Nephron progenitor cell (in vitro differentiated cells): ENCODE results near the gene CACNA1C.
"Not testable (repeated sequence)": the region's sequence is repeated elsewhere in the genome, so short reads cannot be mapped to it uniquely, and the experiment has no call there.

Experiments used
- DNase-seq: peaks from one replicate; pipeline ENCODE4 v3.0.0; 2021
- H3K27ac Mint-ChIP-seq: 2 replicates; pipeline ENCODE4 v1.8.0; 2021; ENCODE audit warnings: mild to moderate bottlenecking, moderate library complexity, mixed read lengths
- H3K27me3 Mint-ChIP-seq: 2 replicates; pipeline ENCODE4 v1.8.0; 2021; ENCODE audit warnings: mild to moderate bottlenecking, low read depth, mixed read lengths; ENCODE audit not compliant: poor library complexity
- H3K36me3 Mint-ChIP-seq: 2 replicates; pipeline ENCODE4 v1.8.0; 2021; ENCODE audit warnings: low read depth, mixed read lengths
- H3K4me1 Mint-ChIP-seq: 2 replicates; pipeline ENCODE4 v1.8.0; 2021; ENCODE audit warnings: mixed read lengths
- H3K4me3 Mint-ChIP-seq: 2 replicates; pipeline ENCODE4 v1.8.0; 2021; ENCODE audit warnings: mild to moderate bottlenecking, moderate library complexity, mixed read lengths
- H3K9me3 Mint-ChIP-seq: 2 replicates; pipeline ENCODE4 v1.8.0; 2021; ENCODE audit warnings: mild to moderate bottlenecking, moderate library complexity, mixed read lengths
- CTCF ChIP-seq: fragments of 200-600 bp; sonication (generic); IDR thresholded peaks from 2 replicates; pipeline ENCODE4 v1.5.0; 2021; ENCODE audit warnings: antibody characterized with exemption

The CACNA1C gene

GRCh38 chr12:2251526-2252209 lies 198.9 kb downstream of the CACNA1C start:
- DNase-seq, result no peak
- H3K9me3 Mint-ChIP-seq, result peaks cover 26% of the 10 kb centered on the region
- H3K4me3 Mint-ChIP-seq, result no peak overlapping the region
- no peak for TF ChIP-seq CTCF
- no peak overlapping the region for H3K27ac Mint-ChIP-seq
- H3K27me3 Mint-ChIP-seq, result peaks cover 10% of the 10 kb centered on the region
- H3K4me1 Mint-ChIP-seq, result peaks cover 29% of the 10 kb centered on the region
- H3K36me3 Mint-ChIP-seq, result peaks cover 7% of the 10 kb centered on the region

- no peak for TF ChIP-seq CTCF
- no peak overlapping the region for H3K4me3 Mint-ChIP-seq
- H3K4me1 Mint-ChIP-seq, result peaks cover 23% of the 10 kb centered on the region
- no peak for DNase-seq
- H3K27ac Mint-ChIP-seq, result no peak overlapping the region
- H3K9me3 Mint-ChIP-seq, result peaks cover 34% of the 10 kb centered on the region
- peaks cover 7% of the 10 kb centered on the region for H3K36me3 Mint-ChIP-seq
- H3K27me3 Mint-ChIP-seq, result peaks cover 13% of the 10 kb centered on the region
Observed at GRCh38 chr12:2255311-2255710, 202.5 kb downstream of the CACNA1C start.

GRCh38 chr12:2255731-2256130 lies 202.9 kb downstream of the CACNA1C start:
- Mint-ChIP-seq H3K9me3 (peaks cover 34% of the 10 kb centered on the region), H3K27me3 (peaks cover 13% of the 10 kb centered on the region), H3K27ac (peak overlapping the region; percentile 38), H3K4me1 (peaks cover 23% of the 10 kb centered on the region)
- DNase-seq, H3K4me3 Mint-ChIP-seq, H3K36me3 Mint-ChIP-seq: not testable (repeated sequence)

- Mint-ChIP-seq H3K27me3 (peaks cover 13% of the 10 kb centered on the region), H3K27ac (no peak overlapping the region), H3K4me1 (peaks cover 17% of the 10 kb centered on the region), H3K9me3 (peaks cover 34% of the 10 kb centered on the region), H3K4me3 (no peak overlapping the region), H3K36me3 (peaks cover 7% of the 10 kb centered on the region)
- TF ChIP-seq CTCF, result no peak
- no peak for DNase-seq
Observed at GRCh38 chr12:2256453-2256852, 203.7 kb downstream of the CACNA1C start.

GRCh38 chr12:2256915-2257314 lies 204.1 kb downstream of the CACNA1C start:
- Mint-ChIP-seq H3K27me3 (peaks cover 13% of the 10 kb centered on the region), H3K9me3 (peaks cover 34% of the 10 kb centered on the region), H3K4me1 (peaks cover 13% of the 10 kb centered on the region), H3K36me3 (peaks cover 7% of the 10 kb centered on the region), H3K4me3 (no peak overlapping the region), H3K27ac (no peak overlapping the region)
- DNase-seq, result no peak
- TF ChIP-seq CTCF, result no peak

GRCh38 chr12:2258025-2258424 lies 205.2 kb downstream of the CACNA1C start:
- Mint-ChIP-seq H3K27ac (no peak overlapping the region), H3K27me3 (peaks cover 8% of the 10 kb centered on the region), H3K36me3 (peaks cover 7% of the 10 kb centered on the region), H3K9me3 (peaks cover 34% of the 10 kb centered on the region), H3K4me3 (no peak overlapping the region), H3K4me1 (peaks cover 2% of the 10 kb centered on the region)
- DNase-seq, result no peak
- TF ChIP-seq CTCF, result no peak
